ENCODE data around the gene FXYD5. TPM values are rescaled to one million over a fixed set of nuclear protein-coding genes. Genes with fewer than 3 reads are reported as not detected.
A peak's percentile ranks its signal among the peaks of the same experiment; 100 is the strongest.

The FXYD5 gene
- total RNA-seq, 1 donor from 2014 or later, result 12.4 TPM

DNA sequence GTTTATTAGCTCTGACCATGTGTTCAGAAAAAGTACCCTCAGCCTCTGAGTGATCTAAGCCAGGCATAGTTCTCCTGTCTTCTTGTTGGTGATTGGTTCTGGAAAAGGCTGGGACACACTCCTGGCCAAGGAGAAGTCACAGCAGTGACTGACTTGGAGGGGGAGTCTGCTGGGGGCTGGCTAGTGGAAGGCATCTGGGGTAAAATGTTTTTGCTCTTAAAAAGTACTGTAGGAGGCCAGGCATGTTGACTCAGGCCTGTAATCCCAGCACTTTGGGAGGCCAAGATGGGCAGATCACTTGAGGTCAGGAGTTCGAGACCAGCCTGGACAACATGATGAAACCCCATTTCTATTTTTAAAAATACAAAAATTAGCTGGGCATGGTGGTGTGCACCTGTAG is 52.3 kb downstream of the FXYD5 start:
- no peaks in the 10 kb centered on the region for H3K36me3 ChIP-seq (ENCODE audit: control insufficient read depth, insufficient read depth, low read length)
- H3K27me3 ChIP-seq (ENCODE audit: control insufficient read depth, insufficient read depth, low read length), result no peaks in the 10 kb centered on the region
- no peak for FAIRE-seq
- no peak overlapping the region for H3K4me3 ChIP-seq (ENCODE audit: low read depth, low read length)
- DNase-seq (ENCODE audit: low read depth), result no peak
- TF ChIP-seq, protein P1, sequence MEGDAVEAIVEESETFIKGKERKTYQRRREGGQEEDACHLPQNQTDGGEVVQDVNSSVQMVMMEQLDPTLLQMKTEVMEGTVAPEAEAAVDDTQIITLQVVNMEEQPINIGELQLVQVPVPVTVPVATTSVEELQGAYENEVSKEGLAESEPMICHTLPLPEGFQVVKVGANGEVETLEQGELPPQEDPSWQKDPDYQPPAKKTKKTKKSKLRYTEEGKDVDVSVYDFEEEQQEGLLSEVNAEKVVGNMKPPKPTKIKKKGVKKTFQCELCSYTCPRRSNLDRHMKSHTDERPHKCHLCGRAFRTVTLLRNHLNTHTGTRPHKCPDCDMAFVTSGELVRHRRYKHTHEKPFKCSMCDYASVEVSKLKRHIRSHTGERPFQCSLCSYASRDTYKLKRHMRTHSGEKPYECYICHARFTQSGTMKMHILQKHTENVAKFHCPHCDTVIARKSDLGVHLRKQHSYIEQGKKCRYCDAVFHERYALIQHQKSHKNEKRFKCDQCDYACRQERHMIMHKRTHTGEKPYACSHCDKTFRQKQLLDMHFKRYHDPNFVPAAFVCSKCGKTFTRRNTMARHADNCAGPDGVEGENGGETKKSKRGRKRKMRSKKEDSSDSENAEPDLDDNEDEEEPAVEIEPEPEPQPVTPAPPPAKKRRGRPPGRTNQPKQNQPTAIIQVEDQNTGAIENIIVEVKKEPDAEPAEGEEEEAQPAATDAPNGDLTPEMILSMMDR (IDR thresholded peaks at IDR 0.05; ENCODE audit: insufficient read depth, low read length, severe bottlenecking), result no peak

DNA sequence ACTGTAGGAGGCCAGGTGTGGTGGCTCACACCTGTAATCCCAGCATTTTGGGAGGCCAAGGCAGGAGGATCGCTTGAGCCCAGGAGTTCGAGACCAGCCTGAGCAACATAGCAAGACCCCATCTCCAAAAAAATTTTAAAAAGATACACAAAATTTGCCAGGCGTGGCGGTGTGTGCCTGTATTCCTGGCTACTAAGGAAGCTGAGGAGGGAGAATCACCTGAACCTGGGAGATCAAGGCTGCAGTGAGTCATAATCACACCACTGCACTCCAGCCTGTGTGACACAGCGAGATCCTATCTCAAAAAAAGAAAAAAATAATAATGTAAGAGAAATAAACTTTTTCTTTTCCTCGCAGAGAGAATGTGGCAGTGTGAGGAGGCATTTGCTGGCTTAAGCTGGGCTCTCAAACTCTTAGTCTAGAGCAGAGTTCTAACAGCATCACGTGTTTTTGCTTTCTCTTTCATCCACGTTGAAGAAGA is 52.9 kb downstream of the FXYD5 start:
- H3K4me3 ChIP-seq (ENCODE audit: low read depth, low read length), result no peak overlapping the region

DNA sequence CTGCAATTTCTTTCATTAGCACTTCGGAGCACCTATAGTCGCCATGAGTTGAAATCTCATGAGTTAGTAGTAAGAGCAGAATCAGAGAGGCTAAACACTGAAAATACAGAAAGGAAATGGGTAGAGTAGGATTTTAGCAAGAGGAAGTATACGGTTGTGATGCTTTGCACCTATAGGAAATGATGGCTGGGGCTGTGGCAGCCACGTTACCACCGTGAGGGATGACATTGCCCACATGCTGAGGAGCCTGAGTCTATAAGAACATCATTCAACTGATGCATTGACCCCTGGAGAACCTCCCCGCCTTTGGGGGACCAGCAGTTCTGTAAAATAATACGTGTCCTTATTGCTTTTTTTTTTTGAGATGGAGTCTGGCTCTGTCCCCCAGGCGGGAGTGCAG is 53.6 kb downstream of the FXYD5 start:
- Histone ChIP-seq H3K4me3 (ENCODE audit: low read depth, low read length) (no peak overlapping the region), H3K27me3 (ENCODE audit: control insufficient read depth, insufficient read depth, low read length) (no peaks in the 10 kb centered on the region), H3K36me3 (ENCODE audit: control insufficient read depth, insufficient read depth, low read length) (no peaks in the 10 kb centered on the region)
- FAIRE-seq, result no peak
- TF ChIP-seq, protein P1 (IDR thresholded peaks at IDR 0.05; ENCODE audit: insufficient read depth, low read length, severe bottlenecking), result no peak
- no peak for DNase-seq (ENCODE audit: low read depth)

More for the DNA sequence above, 52.9 kb downstream of the FXYD5 start:
- no peaks in the 10 kb centered on the region for H3K36me3 ChIP-seq (ENCODE audit: control insufficient read depth, insufficient read depth, low read length)
- DNase-seq (ENCODE audit: low read depth) (peak; percentile 15), FAIRE-seq (no peak)
- H3K27me3 ChIP-seq (ENCODE audit: control insufficient read depth, insufficient read depth, low read length), result no peaks in the 10 kb centered on the region
- TF ChIP-seq, protein P1 (IDR thresholded peaks at IDR 0.05; ENCODE audit: insufficient read depth, low read length, severe bottlenecking), result no peak

DNA sequence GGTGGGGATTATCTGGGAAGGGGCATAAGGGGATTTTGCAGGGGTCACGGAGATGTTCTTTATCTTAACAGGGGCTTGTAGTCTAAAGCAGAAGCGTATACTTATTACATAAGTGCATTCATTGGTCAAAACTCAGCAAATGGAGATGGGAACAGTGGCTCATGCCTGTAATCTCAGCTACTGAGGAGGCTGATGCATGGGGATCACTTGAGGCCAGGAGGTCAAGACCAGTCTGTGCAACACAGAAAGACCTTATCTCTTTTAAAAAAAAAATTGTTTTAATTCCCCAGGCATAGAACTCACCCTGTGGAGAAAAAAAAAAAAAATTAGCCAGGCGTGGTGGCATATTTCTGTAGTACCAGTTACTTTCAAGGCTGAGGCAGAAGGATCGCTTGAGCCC is 55.1 kb downstream of the FXYD5 start:
- DNase-seq (ENCODE audit: low read depth), result no peak
- no peak overlapping the region for H3K4me3 ChIP-seq (ENCODE audit: low read depth, low read length)
- FAIRE-seq, result no peak
- TF ChIP-seq, protein P1 (IDR thresholded peaks at IDR 0.05; ENCODE audit: insufficient read depth, low read length, severe bottlenecking), result no peak
- no peaks in the 10 kb centered on the region for H3K36me3 ChIP-seq (ENCODE audit: control insufficient read depth, insufficient read depth, low read length)
- no peaks in the 10 kb centered on the region for H3K27me3 ChIP-seq (ENCODE audit: control insufficient read depth, insufficient read depth, low read length)

DNA sequence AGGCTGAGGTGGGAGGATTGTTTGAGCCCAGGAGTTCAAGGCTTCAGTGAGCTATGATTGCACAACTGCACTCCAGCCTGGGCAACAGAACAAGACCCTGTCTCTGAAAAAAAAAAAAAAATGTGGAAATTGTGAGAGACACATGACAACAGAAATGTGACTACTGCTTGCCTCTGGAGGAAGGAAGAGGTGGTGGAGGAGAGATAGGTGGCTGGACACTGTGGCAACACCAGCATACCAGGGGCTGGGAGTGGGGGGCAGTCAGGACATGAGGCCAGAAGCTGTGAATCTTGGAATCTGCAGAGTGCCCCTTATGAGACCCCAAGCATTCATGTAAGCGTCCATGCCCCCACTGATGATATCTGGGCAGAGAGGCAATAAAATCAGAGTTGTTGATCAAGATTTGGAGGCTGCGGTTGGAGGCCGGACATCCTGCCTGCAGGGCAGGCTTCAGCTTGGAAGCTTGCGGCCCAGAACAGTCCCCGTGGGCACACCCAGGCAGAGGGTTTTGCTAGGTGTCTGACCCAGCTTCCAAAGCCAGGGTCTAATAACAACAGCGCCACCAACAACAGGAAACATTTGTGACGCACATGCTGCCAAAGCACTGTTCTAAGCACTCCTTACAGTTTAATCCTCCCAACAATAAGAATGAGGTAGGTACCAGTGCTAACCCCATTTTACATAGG is 57.2 kb downstream of the FXYD5 start:
- H3K4me3 ChIP-seq (ENCODE audit: low read depth, low read length), result no peak overlapping the region
- DNase-seq (ENCODE audit: low read depth), result no peak
- FAIRE-seq, result no peak
- H3K27me3 ChIP-seq (ENCODE audit: control insufficient read depth, insufficient read depth, low read length), result no peaks in the 10 kb centered on the region
- TF ChIP-seq, protein P1 (IDR thresholded peaks at IDR 0.05; ENCODE audit: insufficient read depth, low read length, severe bottlenecking), result no peak
- no peaks in the 10 kb centered on the region for H3K36me3 ChIP-seq (ENCODE audit: control insufficient read depth, insufficient read depth, low read length)

DNA sequence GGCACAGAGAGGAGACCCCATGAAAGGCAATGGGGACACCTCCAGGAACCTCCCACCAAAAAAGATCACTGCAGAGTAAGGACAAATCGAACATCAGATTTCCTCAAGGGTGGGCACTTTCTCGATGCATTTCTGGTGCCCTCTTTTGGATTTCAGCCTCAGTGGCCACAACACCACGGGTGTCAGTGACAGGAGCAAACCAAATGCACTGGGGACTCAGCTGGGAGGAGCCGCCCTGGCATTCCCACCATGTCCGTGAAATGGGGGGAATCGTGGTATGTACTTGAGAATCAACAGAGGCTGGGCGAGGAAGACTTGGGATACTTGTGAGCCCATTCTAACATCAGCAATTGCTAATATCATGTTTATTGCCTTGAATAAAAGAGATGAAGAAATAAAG is 57.7 kb downstream of the FXYD5 start:
- TF ChIP-seq, protein P1 (IDR thresholded peaks at IDR 0.05; ENCODE audit: insufficient read depth, low read length, severe bottlenecking), result no peak
- Histone ChIP-seq H3K4me3 (ENCODE audit: low read depth, low read length) (no peak overlapping the region), H3K27me3 (ENCODE audit: control insufficient read depth, insufficient read depth, low read length) (no peaks in the 10 kb centered on the region), H3K36me3 (ENCODE audit: control insufficient read depth, insufficient read depth, low read length) (no peaks in the 10 kb centered on the region)
- FAIRE-seq, result no peak
- DNase-seq (ENCODE audit: low read depth), result no peak

Measured in bronchial epithelial cell (primary cell).